Activated effector memory CD4-positive, alpha-beta T cell treated with anti-CD3 and anti-CD28 coated beads, Interleukin-2, amount 50 U/mL, for 16 hours (primary cell): ENCODE measurements around the gene SLC7A6.

ENCODE experiments used
- DNase-seq: peaks from one replicate; pipeline ENCODE4 v3.0.0-alpha.2; 2020

The SLC7A6 gene

DNA sequence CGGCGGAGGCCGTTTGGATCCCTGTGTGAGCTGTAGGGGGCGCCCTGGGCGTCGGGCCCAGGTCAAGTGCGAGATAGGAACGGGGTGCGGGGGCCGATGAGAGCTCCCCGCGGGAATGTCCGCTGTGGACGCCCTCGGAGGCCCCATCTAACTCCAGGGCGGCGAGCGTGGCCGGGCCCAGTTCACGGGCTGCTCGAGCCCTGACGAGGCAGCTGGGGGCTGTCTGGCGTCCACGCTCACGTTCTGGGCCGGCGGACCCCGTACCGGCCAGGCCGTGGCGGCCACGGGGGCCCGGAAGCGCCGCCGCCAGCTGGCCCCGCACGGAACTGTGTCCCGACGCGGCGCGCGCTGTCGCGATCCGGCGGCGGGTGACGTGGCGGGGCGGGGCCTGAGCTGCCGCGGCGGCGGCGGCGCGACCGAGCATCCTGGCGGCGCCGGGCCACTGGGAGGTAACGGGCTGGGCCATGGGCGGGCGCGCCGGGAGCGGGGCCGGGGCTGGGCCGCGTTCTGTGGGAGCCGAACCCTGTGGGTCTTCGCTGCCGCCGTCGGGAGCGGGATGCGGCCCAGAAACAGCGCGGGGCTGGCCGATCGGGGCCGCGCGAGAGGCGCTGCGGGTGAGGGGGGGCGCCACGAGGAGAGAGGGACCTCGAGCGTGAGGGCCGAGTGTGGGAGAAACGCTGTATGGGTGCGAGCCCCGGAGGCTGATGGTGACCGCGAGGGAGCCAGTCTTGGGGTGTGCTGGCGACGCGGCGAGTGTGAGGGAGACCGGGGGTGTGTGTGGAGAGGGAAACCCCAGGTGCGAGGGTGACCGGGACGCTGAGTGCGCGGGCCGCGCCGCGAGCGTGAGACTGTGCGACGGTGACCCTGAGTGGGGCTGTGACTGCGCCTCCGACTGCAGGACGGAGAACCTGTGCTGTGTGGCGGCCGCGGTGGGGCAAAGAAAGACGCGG lies at the start of gene SLC7A6:
TSS of gene SLC7A6 (plus strand) at position 399 of the 950 bp plus-strand sequence. CDS start 10,201 bp downstream, outside the sequence.
- peak; percentile 95 for DNase-seq

GRCh38 chr16:68214726-68215125 lies 49.6 kb upstream of the SLC7A6 start:
- no peak for DNase-seq

DNA sequence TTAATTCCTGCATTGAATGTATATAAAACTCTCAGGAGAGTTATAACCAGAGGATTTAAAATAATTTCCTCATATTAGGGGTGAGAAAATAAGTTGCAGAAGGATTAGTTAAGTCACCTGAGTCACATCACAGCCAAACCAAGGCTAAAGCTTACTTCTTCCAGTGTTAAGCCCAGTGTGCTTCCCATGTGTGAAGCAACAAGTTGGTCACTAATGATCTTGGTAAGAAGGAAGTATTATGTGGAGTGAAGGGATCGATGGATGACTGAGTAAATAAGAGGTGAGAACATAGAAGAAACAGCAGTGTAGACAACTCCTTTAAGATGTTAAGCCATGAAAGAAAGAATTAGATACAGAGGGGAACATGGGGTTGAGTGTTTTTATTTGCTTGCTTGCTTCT lies 49.0 kb upstream of the SLC7A6 start:
- no peak for DNase-seq

GRCh38 chr16:68216240-68216639 lies 48.1 kb upstream of the SLC7A6 start:
- DNase-seq = no peak

GRCh38 chr16:68217506-68217905 lies 46.8 kb upstream of the SLC7A6 start:
- DNase-seq = no peak

- DNase-seq = peak; percentile 22
These were observed 44.5 kb upstream of the SLC7A6 start for GRCh38 chr16:68219725-68220351.

GRCh38 chr16:68223072-68223471 lies 41.3 kb upstream of the SLC7A6 start:
- DNase-seq = no peak

DNA sequence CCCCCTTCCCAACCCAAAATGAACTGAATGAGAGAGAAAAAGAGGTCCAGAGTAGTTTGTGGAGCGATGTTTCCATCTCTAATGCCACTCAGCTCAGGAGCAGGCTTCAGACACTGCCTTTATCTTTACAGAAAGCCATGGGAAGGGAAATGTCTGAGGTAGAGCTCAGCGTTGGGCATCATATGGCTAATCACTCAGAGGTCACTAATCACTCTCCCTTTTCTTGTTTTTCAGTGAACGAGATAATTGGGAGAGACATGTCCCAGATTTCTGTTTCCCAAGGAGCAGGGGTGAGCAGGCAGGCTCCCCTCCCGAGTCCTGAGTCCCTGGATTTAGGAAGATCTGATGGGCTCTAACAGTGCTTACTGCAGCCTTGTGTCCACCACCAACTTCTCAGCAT lies 38.2 kb upstream of the SLC7A6 start:
- no peak for DNase-seq

DNA sequence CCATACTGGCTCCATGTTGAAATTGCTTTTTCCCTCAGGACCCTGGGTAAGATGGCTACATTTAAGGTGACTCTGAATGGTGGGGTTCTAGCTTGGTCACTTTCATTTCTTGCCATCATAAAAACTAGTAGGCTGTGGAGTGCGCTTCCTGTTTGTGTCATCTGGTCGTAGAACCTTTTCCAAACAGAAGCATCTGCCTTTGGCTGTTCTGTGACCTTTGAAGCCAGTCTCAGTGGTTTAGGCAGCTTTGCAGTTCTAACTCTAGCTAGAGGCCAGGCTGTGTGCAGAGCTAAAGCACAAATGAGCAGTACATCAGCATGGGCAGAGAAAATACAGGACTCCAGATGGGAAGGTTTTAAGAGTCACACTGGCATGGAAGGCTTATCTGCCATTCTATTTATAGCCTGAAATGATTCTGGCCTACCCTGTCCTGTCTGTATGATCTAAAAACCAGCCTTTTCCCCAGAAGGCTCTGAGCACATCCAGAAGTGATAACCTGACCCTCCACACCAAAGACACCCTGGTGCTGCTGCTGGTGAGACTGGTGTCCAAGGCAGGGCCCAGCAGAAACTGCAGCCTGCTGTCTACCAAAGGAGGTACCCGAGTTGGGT lies 37.0 kb upstream of the SLC7A6 start:
- DNase-seq = peak; percentile 59

DNA sequence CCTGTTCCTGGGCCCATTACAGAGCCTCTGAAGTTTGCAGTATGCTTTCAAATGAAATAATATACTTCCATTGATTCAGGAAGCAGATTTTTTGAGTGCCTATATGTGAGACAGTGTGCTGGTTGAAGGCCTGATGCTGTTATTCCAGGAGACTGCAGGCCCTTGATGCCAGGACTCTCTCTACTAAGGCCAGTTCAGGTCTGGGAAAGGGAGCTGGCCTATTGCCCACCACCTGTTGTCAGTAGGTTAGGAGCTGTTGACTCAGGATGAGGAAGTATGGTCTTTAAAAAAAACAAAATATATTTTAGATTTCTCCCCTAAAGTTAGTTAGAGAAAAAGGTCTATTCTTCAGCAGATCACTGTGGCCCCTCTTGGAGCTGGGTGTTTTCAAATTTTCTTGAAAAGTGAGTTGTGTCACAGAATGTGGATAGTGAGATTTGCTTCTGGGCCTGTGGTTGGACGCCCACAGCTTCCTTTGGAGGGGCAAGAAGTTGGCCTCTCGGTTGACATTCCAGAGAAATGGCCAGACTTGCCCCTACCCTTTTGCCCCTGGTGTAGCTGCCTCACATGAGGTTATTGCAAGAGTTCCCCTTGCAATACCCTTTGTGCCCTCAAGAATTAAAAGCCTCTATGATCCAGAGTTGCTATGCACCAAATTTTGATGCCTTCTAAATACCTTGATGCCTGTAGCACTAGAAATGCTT lies 36.3 kb upstream of the SLC7A6 start:
- DNase-seq = peak; percentile 57

GRCh38 chr16:68228652-68229051 lies 35.7 kb upstream of the SLC7A6 start:
- DNase-seq = peak; percentile 41

DNA sequence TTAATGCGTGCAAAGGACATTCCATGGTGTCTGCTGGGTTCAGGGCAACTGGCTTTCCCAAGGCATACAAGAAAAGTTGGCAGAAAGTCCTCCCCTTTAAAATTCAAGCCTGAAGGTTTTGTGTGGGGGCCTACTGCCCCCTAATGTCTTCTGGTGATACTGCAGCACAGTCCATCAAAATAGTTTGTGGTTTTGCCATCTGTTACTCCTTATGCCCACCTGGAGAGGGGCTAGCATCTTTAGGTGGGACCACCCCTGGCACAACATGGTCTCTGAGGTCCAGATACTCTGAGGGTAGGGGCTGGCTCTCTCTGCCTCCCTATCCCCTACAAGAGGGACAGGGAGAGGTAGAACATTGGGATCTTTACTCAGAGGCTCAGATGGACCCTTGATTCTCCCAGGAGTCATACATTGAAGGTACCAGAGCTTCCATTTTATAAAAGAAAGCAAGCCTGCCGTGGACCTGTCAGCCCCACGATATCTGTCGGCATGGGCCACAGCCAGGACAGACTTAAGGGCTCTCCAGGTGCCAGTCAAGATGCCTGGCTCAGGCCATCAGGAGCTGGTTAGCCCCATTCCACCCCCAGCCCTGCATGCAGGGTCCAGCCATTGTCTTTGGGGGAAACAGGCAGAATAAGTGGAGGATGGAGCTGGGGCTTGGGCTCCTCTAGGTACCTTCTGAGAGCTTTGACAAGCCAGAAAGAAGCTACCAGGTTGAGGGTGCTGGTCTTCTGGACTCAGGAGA lies 34.7 kb upstream of the SLC7A6 start:
- peak; percentile 81 for DNase-seq

DNA sequence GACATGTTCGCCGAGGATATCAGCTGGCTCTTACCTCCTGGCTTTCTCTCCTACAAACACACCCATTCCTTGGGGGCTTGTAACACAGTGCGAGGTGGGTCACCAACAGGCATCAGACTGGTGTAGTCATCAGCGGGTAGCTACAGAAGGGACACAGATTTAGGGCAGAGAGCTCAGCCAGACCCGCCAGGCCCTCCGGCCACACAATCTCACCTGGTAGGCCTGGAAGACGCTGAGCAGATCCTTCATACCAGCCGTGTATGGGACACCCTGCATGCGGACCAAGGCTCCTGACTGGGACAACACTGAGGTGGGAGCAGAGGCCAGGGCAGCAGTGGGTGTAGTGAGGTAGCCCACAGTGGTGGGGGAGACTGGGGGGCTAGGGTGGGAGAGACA lies 34.2 kb upstream of the SLC7A6 start:
- DNase-seq = peak; percentile 55

GRCh38 chr16:68230956-68231355 lies 33.4 kb upstream of the SLC7A6 start:
- DNase-seq = peak; percentile 58

DNA sequence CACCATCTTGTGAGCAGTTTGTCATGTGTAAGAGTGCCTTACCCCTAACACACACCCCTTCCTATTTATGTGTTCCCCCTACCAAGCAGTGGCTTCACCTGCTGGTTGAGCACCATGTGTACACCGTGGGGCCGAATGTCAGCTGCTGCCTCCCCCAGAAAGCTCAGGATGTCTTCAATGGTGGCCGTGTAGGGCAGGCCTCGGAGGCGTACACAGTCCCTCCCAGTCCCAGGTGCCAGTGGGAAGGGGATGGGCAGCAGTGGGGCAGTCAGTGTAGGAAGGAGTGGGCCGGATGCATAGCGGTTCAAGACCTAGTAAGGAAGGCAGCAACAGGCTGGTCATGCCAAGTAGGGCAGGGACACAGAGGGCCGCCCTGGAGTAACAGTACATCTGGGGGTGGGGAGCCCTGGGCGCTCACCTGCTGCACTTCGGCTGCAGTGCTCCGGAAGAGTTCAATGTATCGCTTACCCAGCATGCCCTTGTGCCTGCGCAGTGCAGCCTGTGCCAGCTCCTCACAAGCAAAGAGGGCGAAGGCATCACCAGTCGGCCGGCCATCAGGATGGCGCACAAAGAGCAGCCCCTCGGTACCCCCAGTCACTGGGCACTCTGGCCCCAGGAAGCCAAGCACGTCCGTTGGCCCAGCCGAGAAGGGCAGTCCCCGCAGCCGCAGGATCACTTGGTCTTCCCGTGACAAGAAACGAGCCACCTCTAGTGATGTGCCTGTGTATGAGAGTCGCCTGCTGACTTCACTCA lies 32.8 kb upstream of the SLC7A6 start:
- DNase-seq = peak; percentile 53

DNA sequence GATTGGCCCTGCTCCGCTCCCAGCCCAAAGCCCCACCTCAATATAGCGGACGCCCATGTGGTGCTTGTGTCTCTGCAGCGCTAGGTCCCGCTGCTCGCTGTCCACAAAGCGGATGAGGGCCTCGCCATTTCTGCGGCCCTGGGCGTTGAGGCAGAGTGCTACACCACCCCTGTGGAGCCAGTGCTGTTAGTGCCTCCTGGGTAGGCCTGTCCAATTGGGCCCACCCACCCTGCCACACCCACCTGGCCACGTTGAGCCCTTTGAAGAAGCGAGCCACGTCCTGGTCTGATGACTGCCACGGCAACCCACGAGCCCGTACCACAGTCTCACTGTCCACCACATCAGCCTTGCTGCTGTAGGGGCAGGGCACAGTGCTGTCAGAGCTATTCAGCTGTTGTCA lies 32.0 kb upstream of the SLC7A6 start:
- peak; percentile 63 for DNase-seq

- peak; percentile 61 for DNase-seq
These were observed 31.1 kb upstream of the SLC7A6 start for GRCh38 chr16:68233085-68233834.

GRCh38 chr16:68233835-68234187 lies 30.5 kb upstream of the SLC7A6 start:
- DNase-seq = peak; percentile 62

DNA sequence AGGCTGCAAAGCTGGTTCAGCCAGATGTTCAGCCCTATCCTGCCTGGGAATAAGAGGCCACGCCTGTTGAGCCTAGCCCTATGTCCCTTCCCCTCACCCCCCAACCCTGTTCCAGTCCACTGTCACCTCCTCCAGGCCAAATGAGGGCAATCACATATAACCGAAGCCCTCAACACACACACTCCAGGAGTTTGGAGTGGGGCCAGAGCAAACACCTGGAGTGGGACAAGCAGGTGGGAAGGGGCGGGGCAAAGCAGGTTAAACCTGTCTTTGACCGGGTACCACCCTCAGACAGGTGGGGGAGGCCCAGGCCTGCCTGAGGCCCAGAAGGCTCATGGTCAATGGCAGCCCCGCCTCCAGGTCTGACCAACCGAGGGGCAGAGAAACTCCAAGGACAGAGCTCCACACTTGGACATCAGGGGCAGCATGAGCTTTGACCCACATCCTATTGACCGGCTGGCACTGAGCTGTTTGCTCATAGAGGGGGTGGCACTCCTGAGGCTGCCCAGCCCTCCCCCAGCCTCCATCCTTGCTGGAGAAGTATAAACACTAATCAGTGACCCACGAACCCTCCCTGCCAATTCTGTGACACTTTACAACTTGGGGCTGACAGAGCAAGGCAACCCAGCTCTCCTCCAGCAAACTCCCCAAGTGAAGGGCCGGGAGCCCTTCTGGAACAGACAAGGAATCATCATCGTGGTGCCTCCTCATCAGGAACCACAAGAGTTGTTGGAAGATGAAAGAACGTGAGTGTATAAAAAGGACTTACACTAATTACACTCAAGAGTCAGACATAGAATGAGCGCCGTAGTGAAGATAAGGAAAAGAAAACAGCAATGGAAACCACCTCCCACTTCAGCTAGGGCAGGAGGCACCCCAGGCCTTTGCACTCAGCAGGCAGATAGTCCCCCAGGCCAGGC lies 29.9 kb upstream of the SLC7A6 start:
- peak; percentile 64 for DNase-seq
